ENCODE results near the gene MGAT4B. TPM values are rescaled to one million over a fixed set of nuclear protein-coding genes. Genes with fewer than 3 reads are reported as not detected.

MGAT4B gene
- total RNA-seq, 1 experiment from 2014 or later: 148 TPM

DNA sequence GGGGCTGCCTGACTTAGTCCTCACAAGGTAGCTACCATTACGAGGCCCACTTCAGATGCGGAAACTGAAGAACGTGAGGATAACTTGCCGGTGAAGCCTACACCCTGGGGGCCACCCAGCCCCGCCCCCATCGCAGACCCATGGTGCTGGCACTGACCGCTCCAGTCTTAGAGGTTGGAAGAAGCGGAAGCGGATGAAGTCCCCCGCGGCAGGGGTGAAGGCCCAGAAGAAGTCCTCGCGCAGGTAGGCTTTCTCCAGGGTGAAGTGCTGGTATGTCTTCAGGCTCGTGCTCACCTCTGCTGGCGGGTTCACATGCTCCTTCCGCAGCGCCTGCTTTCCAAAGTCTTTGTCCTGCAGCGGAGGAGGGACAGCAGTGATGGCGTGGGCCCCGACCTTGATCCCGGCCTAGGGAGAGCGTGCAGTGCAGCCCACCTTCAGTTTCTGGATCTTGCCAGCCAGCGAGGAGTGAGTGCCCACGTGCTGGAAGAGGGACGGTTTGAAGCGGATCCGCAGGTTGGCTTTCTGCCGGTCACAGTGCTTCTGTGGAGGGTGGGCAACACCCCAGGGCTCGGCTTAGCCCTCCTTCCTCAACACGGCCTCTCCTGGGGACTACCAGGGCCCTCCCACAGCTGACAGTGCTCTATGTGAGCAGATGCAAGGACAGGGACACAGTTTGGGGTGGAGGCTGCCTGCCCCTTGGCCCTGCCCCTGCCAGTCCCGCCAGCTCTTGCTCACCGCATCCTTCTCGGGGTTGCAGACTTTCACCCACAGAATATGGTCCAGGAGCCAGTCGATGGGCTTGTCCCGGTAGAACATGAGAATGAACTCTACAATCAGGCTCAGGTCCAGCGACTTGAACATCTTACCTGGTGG lies 7.7 kb downstream of the MGAT4B start (continued):
- TF ChIP-seq EZH2 (IDR thresholded peaks at IDR 0.05): no peak

DNA sequence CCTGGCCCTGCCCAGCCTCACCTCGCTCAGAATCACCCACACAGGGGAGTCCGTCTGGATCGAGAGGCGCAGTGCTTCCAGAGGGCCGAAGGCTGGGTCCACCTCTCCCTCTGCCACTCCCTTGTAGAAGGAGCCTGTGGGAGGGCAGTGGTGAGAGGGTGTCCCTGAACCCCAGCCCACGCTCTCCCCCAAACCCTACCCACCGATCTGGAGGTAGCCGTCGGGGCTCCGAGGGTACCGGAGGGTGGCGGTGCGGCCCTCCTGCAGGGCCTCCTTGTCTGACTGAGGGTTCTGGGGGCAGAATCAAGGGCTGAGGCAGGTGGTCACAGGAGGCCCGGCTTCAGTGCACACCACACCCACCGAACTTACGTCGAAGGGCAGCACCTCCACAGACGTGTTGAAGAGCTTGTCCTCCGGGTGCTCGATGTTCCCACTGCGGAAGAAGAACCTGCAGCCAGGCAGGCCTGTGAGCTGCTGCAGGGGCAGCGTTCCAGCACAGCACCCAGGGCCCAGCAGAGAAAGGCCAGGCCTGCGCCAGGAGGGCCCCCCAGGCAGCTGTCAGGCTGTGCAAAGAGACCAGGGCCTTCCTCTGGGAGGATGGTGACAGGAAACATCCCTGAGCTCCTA lies 8.4 kb downstream of the MGAT4B start:
- ChIA-PET CTCF (no interaction called here), RAD21 (ENCODE audit: low non-redundant PET in 1 of 2, low total read pairs in 2 of 2, uncharacterized antibody in 2 of 2, unreplicated experiment in 2 of 2) (no interaction called here), POLR2A (interaction anchor here (2.9 kb wide), 1 partner anchor 9 kb away, joined by 8 read pairs; the partner anchor contains the start of gene MGAT4B)
- no peak for TF ChIP-seq EZH2 (IDR thresholded peaks at IDR 0.05)
- intact Hi-C loops (cut with micrococcal nuclease): no loop called here
- DNase-seq (ENCODE audit: low read depth, low spot score): no peak
- Histone ChIP-seq H3K27ac (ENCODE audit: low read depth, low read length) (peak overlapping the region; percentile 15; the same call in 1 of the 2 replicates), H3K27me3 (ENCODE audit: insufficient read depth, low read length) (no peaks in the 10 kb centered on the region), H3K36me3 (ENCODE audit: control insufficient read depth in 1 of 2, insufficient read depth in 2 of 2, low read length in 2 of 2) (peaks cover 5 to 20% of the 10 kb centered on the region in 2 experiments; a peak in 1 of 4 replicates), H2AFZ (ENCODE audit: low read depth, low read length, poor library complexity, severe bottlenecking) (no peak overlapping the region), H3K9me2 (ENCODE audit: insufficient read depth) (no peaks in the 10 kb centered on the region), H3K9me3 (ENCODE audit: control insufficient read depth in 1 of 2, insufficient read depth in 1 of 2, low read depth in 1 of 2, low read length in 2 of 2) (no peaks in the 10 kb centered on the region), H3K79me2 (ENCODE audit: insufficient read depth, low read length) (peaks cover 24% of the 10 kb centered on the region; the same call in 1 of the 2 replicates), H3K9ac (ENCODE audit: low read length) (no peak overlapping the region), H3K4me2 (ENCODE audit: low read length) (no peak overlapping the region), H4K20me1 (ENCODE audit: insufficient read depth) (no peaks in the 10 kb centered on the region), H3K4me3 (replicated peaks in 1 of 2; ENCODE audit: low read depth in 1 of 2, low read length in 2 of 2) (no peak overlapping the region), H3K4me1 (ENCODE audit: control insufficient read depth in 1 of 2, insufficient read depth in 2 of 2, low read length in 2 of 2) (peaks cover 20 to 39% of the 10 kb centered on the region in 2 experiments; a peak in 3 of 4 replicates)
- no peak for ATAC-seq
- no TSS peak for BruUV-seq (replicated peaks)

DNA sequence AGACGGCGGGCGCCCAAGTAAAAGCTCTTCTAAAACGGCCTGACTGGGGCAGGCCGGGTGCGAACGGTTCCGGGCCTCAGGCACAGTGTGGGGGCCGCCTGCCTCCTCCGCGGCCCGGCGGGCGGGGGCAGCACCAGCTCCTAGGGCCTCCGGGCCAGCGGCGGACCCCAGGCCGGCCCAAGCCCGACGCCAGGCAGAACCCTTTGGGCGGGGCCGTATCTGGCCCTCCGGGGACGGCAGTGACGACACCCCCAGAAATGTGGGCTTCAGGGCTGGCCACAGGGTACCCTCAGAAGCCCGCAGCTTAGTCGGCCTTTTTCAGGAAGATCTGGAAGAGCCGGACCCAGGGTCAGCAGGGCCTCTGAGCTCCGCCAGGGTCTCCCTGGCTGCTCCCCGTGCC lies 8.9 kb downstream of the MGAT4B start:
- no peak for DNase-seq (ENCODE audit: low read depth, low spot score)
- Histone ChIP-seq H3K27me3 (ENCODE audit: insufficient read depth, low read length) (no peaks in the 10 kb centered on the region), H3K4me1 (ENCODE audit: control insufficient read depth in 1 of 2, insufficient read depth in 2 of 2, low read length in 2 of 2) (peaks cover 15 to 33% of the 10 kb centered on the region in 2 experiments; a peak in 3 of 4 replicates), H3K36me3 (ENCODE audit: control insufficient read depth in 1 of 2, insufficient read depth in 2 of 2, low read length in 2 of 2) (peaks cover 5 to 20% of the 10 kb centered on the region in 2 experiments; a peak in 1 of 4 replicates), H3K9ac (ENCODE audit: low read length) (no peak overlapping the region), H3K9me3 (ENCODE audit: control insufficient read depth in 1 of 2, insufficient read depth in 1 of 2, low read depth in 1 of 2, low read length in 2 of 2) (no peaks in the 10 kb centered on the region), H3K9me2 (ENCODE audit: insufficient read depth) (no peaks in the 10 kb centered on the region), H3K79me2 (ENCODE audit: insufficient read depth, low read length) (peaks cover 19% of the 10 kb centered on the region; the same call in 1 of the 2 replicates), H4K20me1 (ENCODE audit: insufficient read depth) (no peaks in the 10 kb centered on the region), H2AFZ (ENCODE audit: low read depth, low read length, poor library complexity, severe bottlenecking) (no peak overlapping the region), H3K27ac (ENCODE audit: low read depth, low read length) (peak overlapping the region; percentile 99; the same call in 1 of the 2 replicates), H3K4me2 (ENCODE audit: low read length) (no peak overlapping the region), H3K4me3 (replicated peaks in 1 of 2; ENCODE audit: low read depth in 1 of 2, low read length in 2 of 2) (no peak overlapping the region)
- intact Hi-C loops (cut with micrococcal nuclease): loop anchor here (2.0 kb wide), 1 partner anchor 65 kb away; the partner anchor contains the start of gene MAML1
- no TSS peak for BruUV-seq (replicated peaks)
- RAD21 ChIA-PET (ENCODE audit: low non-redundant PET in 1 of 2, low total read pairs in 2 of 2, uncharacterized antibody in 2 of 2, unreplicated experiment in 2 of 2): no interaction called here
- TF ChIP-seq ATF3 (IDR thresholded peaks at IDR 0.05) (no peak), SIN3A (IDR thresholded peaks at IDR 0.05; ENCODE audit: low read depth) (no peak), RAD21 (IDR thresholded peaks at IDR 0.05; ENCODE audit: low read depth) (no peak), FOSL1 (IDR thresholded peaks at IDR 0.05; ENCODE audit: low read depth) (no peak), TCF7L2 (IDR thresholded peaks at IDR 0.05; ENCODE audit: borderline replicate concordance, extremely low read depth, insufficient read depth, insufficient read length) (no peak), YY1 (IDR thresholded peaks at IDR 0.05; ENCODE audit: extremely low read depth, insufficient replicate concordance, low read depth, low read length) (no peak), CEBPB (IDR thresholded peaks at IDR 0.05; ENCODE audit: low read depth) (no peak), JUND (IDR thresholded peaks at IDR 0.05) (no peak), ZBTB33 (IDR thresholded peaks at IDR 0.05; ENCODE audit: extremely low read depth, insufficient replicate concordance, low read length) (no peak), ZNF274 (IDR thresholded peaks at IDR 0.05; ENCODE audit: low read depth, low read length) (no peak), SRF (IDR thresholded peaks at IDR 0.05; ENCODE audit: low read depth) (no peak), MAX (IDR thresholded peaks at IDR 0.05) (no peak)
- CTCF ChIA-PET: no interaction called here
- POLR2A ChIA-PET: interaction anchor here (2.9 kb wide), 1 partner anchor 9 kb away, joined by 8 read pairs; the partner anchor contains the start of gene MGAT4B
- no peak for ATAC-seq

Measured in HCT116 (cell line).